C4-2B (cell line): ENCODE results near the gene SIGLEC10.

ENCODE experiments used
- H3K27ac ChIP-seq: fragments of 450-650 bp; 2 replicates; pipeline ENCODE4 v1.5.1; 2017
- ZFX ChIP-seq: fragments of 450-650 bp; IDR thresholded peaks from 2 replicates; pipeline ENCODE4 v1.6.1; 2017
- TF ChIP-seq, protein P1 (sequence below): fragments of 450-650 bp; conservative IDR thresholded peaks from 2 replicates; pipeline ENCODE4 v1.5.1; 2017; ENCODE audit warnings: mild to moderate bottlenecking

SIGLEC10 gene

DNA sequence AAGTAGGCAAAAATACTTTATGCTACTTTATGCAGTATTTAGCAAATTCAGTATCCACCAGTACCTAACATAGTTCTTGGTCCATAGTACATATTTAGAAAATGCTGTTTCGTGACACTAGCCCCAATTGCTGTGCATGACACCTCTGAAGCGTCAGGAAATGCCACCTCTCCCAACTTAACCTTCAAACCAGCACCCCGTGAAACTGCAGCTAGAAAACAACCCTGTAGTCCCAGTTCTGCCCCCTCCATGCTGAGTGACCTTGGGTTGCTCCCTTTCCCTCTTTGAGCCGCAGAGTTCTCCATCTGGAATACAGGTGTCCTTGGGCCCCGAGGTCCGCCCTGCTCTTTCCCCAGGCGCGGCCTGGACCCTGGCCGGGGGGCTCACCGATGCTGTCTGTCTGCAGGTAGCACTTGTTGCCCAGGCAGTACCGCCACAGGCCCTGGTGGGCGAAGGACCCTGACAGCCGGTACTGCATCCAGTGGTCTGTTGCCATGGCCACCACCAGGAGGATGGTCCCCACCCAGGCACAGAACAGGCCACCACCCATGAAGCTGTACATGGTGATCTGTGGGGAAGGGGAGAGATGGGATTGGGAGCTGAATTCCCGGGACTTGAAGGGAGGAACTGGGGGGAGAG, 30.4 kb downstream of the SIGLEC10 start:
- H3K27ac ChIP-seq, result no peak overlapping the region
- TF ChIP-seq, protein P1, sequence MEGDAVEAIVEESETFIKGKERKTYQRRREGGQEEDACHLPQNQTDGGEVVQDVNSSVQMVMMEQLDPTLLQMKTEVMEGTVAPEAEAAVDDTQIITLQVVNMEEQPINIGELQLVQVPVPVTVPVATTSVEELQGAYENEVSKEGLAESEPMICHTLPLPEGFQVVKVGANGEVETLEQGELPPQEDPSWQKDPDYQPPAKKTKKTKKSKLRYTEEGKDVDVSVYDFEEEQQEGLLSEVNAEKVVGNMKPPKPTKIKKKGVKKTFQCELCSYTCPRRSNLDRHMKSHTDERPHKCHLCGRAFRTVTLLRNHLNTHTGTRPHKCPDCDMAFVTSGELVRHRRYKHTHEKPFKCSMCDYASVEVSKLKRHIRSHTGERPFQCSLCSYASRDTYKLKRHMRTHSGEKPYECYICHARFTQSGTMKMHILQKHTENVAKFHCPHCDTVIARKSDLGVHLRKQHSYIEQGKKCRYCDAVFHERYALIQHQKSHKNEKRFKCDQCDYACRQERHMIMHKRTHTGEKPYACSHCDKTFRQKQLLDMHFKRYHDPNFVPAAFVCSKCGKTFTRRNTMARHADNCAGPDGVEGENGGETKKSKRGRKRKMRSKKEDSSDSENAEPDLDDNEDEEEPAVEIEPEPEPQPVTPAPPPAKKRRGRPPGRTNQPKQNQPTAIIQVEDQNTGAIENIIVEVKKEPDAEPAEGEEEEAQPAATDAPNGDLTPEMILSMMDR, result no peak

DNA sequence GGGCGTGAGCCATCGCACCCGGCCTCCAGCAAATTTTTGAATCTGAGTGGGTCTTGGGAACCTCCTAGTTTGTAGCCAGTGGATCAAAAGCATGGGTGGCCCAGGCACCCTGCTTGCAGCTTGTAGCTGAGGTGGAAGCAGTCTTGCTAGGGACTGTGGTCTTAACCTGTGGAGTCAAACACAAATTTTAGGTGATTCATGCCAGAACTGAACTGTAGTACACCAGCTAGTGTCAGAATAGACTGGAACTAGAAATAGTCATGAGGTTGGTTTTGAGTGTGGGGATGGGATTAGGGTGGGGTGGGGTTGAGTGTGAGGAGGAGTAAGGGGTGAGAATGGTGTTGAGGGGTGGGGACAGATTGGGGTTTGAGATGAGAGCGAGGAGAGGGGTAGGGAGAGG, 35.4 kb downstream of the SIGLEC10 start:
- H3K27ac ChIP-seq, result no peak overlapping the region
- TF ChIP-seq ZFX, result no peak
- TF ChIP-seq, protein P1, result no peak

DNA sequence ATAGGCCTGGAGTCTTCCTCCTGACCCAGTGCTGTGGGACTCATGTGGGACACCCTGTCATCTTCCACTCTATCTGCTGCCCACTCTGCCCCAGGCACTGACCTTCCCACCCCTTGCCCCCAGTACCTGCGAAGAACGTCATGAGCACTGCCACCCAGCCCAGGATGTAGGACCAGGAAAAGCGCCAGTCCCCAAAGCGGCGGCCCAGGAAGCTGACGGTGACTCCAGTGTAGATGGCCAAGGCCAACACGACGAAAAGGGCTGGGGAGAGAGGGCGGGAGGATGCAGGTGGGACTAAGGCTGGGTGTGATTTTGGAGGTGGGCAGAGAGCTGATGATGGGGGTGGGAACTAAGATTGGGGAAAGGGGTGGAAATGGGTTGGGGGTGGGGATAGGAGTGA, 37.1 kb downstream of the SIGLEC10 start:
- TF ChIP-seq, protein P1, result no peak
- TF ChIP-seq ZFX, result no peak

DNA sequence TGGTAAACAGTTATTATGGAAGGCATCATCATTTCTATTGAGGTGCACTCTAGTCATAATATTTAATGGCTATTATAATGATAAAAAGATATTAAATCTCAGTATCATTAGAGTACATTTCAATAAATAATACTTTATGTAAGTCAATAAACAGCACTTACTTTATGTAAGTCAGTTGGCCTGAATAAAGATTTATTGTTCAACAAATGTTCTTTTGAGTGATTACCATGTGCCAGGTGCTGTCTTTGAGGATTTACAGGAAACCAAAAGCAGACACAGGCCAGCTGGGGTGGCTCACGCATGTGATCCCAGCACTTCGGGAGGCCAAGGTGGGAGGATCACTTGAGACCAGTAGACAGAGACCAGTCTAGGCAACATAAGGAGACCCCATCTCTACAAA, 40.0 kb downstream of the SIGLEC10 start:
- H3K27ac ChIP-seq, result no peak overlapping the region; the same call in 1 of the 2 replicates
- TF ChIP-seq ZFX, result no peak
- TF ChIP-seq, protein P1, result no peak

More for the DNA sequence above, 37.1 kb downstream of the SIGLEC10 start:
- H3K27ac ChIP-seq, result no peak overlapping the region

DNA sequence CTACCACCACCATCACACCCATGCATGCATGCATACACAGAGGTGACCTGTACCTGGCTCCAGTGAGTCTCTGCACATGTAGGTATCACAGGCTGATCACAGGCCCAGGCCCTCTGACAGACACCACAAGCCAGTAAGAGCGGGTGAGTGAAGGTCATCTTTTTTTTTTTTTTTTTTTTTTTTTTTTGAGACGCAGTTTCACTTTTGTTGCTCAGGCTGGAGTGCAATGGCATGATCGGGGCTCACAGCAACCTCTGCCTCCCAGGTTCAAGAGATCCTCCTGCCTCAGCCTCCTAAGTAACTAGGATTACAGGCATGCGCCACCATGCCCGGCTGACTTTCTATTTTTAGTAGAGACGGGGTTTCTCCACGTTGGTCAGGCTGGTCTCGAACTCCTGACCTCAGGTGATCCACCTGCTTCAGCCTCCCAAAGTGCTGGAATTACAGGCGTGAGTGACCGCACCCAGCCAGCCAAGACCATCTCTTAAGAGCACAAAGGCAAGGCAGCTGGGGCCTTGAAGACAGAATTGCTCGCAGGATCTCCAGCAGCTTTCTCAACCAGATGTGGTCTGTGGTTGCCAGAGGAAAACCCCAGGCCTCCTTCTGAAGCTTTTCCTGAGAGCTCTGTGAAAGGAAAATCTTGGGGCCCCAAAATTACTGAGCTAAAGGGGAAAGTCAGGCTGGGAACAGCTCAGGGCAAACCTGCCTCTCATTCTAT, 41.8 kb downstream of the SIGLEC10 start:
- H3K27ac ChIP-seq, result no peak overlapping the region

DNA sequence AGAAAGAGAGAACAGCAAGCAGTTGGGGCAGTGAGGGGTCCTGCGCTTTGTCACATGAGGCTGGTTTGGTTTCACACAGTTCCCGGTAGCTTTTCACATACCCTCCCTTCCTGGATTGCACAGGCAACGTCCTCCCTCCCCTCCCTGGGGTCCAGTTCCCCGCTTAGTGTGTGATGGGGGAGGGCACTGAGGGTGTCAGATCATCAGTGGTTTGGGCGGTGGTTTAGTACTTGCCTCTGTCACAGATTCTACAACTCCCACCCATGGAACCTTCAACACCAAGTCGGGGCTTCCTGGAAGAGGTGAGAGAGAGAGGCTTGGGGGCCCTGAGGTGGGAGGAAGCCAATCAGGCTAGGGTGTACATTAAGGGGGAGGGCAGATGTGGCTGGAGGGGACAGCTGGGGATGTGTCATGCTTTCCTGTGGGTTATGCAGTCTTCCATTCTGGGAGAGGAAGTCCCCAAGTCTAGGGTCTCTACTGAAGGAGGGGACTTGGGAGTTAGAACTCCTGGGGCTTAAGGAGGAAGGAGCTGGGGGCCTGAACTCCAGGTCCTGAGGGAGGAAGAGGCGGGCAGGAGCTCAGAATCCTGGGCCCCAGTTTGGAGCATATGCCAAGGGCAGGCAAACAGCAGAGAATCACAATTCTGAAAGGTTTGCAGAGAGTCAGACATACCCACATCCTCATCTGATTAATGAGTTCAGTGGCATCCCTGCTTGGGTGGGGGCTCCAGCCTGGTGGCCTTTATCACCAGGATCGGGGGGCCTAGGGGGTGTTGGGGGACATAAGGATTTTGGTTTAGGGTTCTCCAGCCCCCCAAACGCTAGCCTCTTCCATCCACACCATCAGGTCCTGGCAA, 44.6 kb downstream of the SIGLEC10 start, which contains the start of gene NKG7:
NKG7 (minus strand) TSS at position 6 of the 856 bp plus-strand sequence. CDS start 119 bp downstream, outside the sequence.
- no peak within 1 kb of the TSS for H3K27ac ChIP-seq
- TF ChIP-seq, protein P1, result no peak
- TF ChIP-seq ZFX, result no peak

More for the DNA sequence above, 41.8 kb downstream of the SIGLEC10 start:
- TF ChIP-seq ZFX, result no peak
- TF ChIP-seq, protein P1, result no peak
